Spleen (tissue), 11 donors: ENCODE data around the gene PCBD1. TPM values are rescaled to one million over a fixed set of nuclear protein-coding genes. Genes with fewer than 3 reads are reported as not detected.
A peak's percentile ranks its signal among the peaks of the same experiment; 100 is the strongest.

Experiments used
- DNase-seq: peaks from one replicate; pipeline ENCODE4 v3.0.0-alpha.2; 2020
- H3K27ac ChIP-seq, 8 donors: fragments of 200-600 bp; sonication (generic) in 7 of 8; 1 replicate in 4 of 8; 2 replicates in 4 of 8; pipeline versions ENCODE4 v1.5.0 to v1.8.0; 2016 to 2021; ENCODE audit warnings: inconsistent platforms in 4 of 8, mild to moderate bottlenecking in 4 of 8, moderate library complexity in 1 of 8
- H3K27me3 ChIP-seq, 7 donors: fragments of 200-600 bp; sonication (generic) in 6 of 7; replicated peaks in 1 of 7; 1 replicate in 4 of 7; 2 replicates in 3 of 7; pipeline versions ENCODE4 v1.5.0 to v1.8.0; 2016 to 2021; ENCODE audit warnings: inconsistent platforms in 3 of 7, mild to moderate bottlenecking in 1 of 7
- H3K36me3 ChIP-seq, 6 donors: fragments of 200-600 bp; sonication (generic) in 5 of 6; 1 replicate in 4 of 6; 2 replicates in 2 of 6; pipeline versions ENCODE4 v1.5.0 to v1.8.0; 2016 to 2021; ENCODE audit warnings: inconsistent platforms in 2 of 6
- H3K4me1 ChIP-seq, 6 donors: fragments of 200-600 bp; sonication (generic) in 5 of 6; 1 replicate in 3 of 6; 2 replicates in 3 of 6; pipeline versions ENCODE4 v1.5.0 to v1.8.0; 2016 to 2021; ENCODE audit warnings: inconsistent platforms in 3 of 6
- H3K4me3 ChIP-seq, 8 donors: fragments of 200-600 bp; sonication (generic) in 7 of 8; 1 replicate in 4 of 8; 2 replicates in 4 of 8; pipeline versions ENCODE4 v1.5.0 to v1.8.0; 2016 to 2021; ENCODE audit warnings: inconsistent platforms in 4 of 8, mild to moderate bottlenecking in 4 of 8, moderate library complexity in 2 of 8
- H3K9me3 ChIP-seq, 8 donors: fragments of 200-600 bp; sonication (generic) in 7 of 8; 1 replicate in 4 of 8; 2 replicates in 4 of 8; pipeline versions ENCODE4 v1.5.0 to v1.8.0; 2016 to 2021; ENCODE audit warnings: inconsistent platforms in 4 of 8
- POLR2A ChIP-seq, 3 donors: fragments of 450-650 bp; IDR thresholded peaks; one replicate each; pipeline ENCODE4 v1.5.1; 2017; ENCODE audit warnings: antibody characterized with exemption in 3 of 3, mild to moderate bottlenecking in 1 of 3
- POLR2AphosphoS5 ChIP-seq, 3 donors: sonication (generic); formaldehyde crosslinking; IDR thresholded peaks; one replicate each; pipeline ENCODE4 v1.5.1; 2017; ENCODE audit warnings: antibody characterized with exemption in 3 of 3
- WGBS, 5 donors: extraction: QIAGEN DNeasy Blood & Tissue Kit in 3 of 5; methylation state at CpG; one replicate each; pipeline versions ENCODE4 v1.1.5 to v1.1.7; 2013 to 2018; 5-methylcytosine and 5-hydroxymethylcytosine counted together
- intact Hi-C: fragments of 100-400 bp; cut with DNase I; formaldehyde crosslinking; loops from one replicate; pipeline ENCODE4 v1.15.0; 2023; ENCODE audit warnings: low total_unique reads
- polyA plus RNA-seq, 3 donors: library from polyadenylated mRNA; stranded (reverse); fragments of 200-250 nt; gene quantifications; one replicate each; pipeline ENCODE4 v1.2.1, GENCODE V29; 2013
- total RNA-seq, 7 donors: library from RNA; depleted of rRNA in 3 of 7; stranded (reverse); fragments of >200 nt in 3 of 7; fragmentation: NEBNext Ultra II Directional in 4 of 7; extraction: Animal tissue kit (Norgen Biotek cat#: 25700) in 4 of 7; gene quantifications; one replicate each; pipeline versions ENCODE4 v1.1.0 to v1.2.1, GENCODE V29; 2016 to 2021
- TF ChIP-seq, protein P1 (sequence below), 11 experiments: fragments of 200-600 bp in 7 of 11; fragments of 450-650 bp in 4 of 11; sonication (generic) in 4 of 11; IDR thresholded peaks in 8 of 11; conservative IDR thresholded peaks in 3 of 11; 1 replicate in 7 of 11; 2 replicates in 4 of 11; pipeline versions ENCODE4 v1.4.0 to v1.8.0; 2016 to 2021; ENCODE audit warnings: antibody characterized with exemption in 11 of 11, inconsistent platforms in 4 of 11, mild to moderate bottlenecking in 1 of 11
- donor health status: healthy with polysubstance abuse.
- donor health status: DM: no; HTN: no; CAD: no; lungs with moderate emphysema.
- donor health status: DM: no; HTN: no; CAD: no.
- donor health status: Bipolar disorder and iron deficiency.
- donor health status: healthy.
- donor health status: DM: no; HTN: no; CAD: no.
- donor health status: DM: yes; HTN: yes; CAD: no.

The PCBD1 gene
- total and polyA plus RNA-seq, 10 donors, result 24.5 to 45.6 (median 30.7) TPM

DNA sequence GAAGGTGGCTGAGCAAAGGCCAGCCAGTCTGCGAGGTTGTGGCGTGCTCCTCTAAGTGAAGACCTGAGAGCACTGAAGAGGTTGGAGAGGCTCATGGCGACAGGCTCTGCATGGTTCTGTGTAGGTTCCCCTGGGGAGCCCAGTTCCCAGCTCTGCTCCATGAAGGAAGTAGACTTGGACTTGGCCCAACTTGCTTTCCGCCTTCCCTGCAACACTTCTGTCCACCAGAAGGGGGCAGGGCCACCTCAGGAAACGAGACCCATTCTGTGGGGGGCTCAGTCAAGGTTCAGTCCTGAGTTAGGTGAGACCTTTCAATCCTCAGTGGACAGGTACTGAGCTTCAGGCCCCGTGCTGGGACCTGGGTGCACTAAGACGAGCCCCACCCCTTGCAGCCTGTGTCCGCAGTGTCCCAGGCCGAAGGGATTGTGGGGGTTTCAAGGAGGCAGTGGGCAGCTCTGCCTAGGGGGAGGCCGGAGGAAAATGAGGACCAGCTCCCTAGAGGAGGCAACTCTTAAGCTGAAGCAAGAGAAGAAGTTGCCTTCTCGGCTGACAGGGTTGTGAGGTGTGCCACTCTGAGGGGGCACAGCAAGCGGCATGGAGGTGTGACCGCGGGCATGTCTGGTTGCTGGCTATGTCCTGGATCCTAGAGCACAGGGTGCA is 15.0 kb upstream of the PCBD1 start:
- Histone ChIP-seq H3K4me3 (no peak overlapping the region), H3K9me3 (no peaks in the 10 kb centered on the region), H3K4me1 (peaks cover 0 to 8% (median 2%) of the 10 kb centered on the region in 6 donors), H3K36me3 (no peaks in the 10 kb centered on the region), H3K27ac (no peak overlapping the region), H3K27me3 (peaks cover 0 to 27% (median 0%) of the 10 kb centered on the region in 7 donors)
- DNase-seq, result peak; percentile 64
- 54 to 67% (median 60%) methylated on average over 14 of the region's 14 CpGs for WGBS, 5 donors
- TF ChIP-seq, protein P1, sequence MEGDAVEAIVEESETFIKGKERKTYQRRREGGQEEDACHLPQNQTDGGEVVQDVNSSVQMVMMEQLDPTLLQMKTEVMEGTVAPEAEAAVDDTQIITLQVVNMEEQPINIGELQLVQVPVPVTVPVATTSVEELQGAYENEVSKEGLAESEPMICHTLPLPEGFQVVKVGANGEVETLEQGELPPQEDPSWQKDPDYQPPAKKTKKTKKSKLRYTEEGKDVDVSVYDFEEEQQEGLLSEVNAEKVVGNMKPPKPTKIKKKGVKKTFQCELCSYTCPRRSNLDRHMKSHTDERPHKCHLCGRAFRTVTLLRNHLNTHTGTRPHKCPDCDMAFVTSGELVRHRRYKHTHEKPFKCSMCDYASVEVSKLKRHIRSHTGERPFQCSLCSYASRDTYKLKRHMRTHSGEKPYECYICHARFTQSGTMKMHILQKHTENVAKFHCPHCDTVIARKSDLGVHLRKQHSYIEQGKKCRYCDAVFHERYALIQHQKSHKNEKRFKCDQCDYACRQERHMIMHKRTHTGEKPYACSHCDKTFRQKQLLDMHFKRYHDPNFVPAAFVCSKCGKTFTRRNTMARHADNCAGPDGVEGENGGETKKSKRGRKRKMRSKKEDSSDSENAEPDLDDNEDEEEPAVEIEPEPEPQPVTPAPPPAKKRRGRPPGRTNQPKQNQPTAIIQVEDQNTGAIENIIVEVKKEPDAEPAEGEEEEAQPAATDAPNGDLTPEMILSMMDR (IDR thresholded peaks at IDR 0.05 in 8 of 11, conservative IDR thresholded peaks at IDR 0.05 in 3 of 11), result peak; percentile 32 to 91 (median 79)
- TF ChIP-seq POLR2A (IDR thresholded peaks at IDR 0.05), result no peak
- intact Hi-C loops, result no loop called here

DNA sequence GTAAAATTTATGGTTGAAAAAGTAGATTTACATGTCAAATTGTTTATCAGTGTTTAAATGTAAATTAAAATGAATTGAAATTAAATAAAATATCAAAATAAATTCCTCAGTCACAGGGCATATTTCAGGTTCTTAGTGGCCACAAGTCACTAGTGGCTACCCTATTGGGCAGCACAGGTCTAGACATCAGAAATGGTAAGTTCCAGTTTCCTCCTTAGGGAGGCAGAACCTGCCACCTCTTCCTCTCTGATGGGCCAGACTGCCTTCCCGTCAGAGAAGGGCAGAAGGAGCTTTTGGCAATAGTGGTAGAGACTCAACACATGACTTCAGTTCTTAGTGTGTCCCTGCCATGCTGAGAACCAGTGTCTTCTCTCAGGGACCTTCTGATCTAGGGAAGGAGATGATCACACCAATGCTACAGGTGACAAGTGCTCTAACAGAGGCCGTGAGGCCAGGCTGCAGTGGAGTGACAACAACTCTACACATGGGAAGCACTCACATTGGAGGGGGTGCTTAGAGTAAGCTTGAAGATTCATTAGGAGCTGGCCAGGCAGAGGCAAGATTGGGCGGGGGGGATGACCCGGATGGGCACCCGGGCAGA is 14.4 kb upstream of the PCBD1 start:
- DNase-seq, result no peak
- WGBS, 5 donors, result 65 to 75% (median 70%) methylated on average over 5 of the region's 5 CpGs
- H3K4me1 ChIP-seq, result peaks cover 0 to 8% (median 2%) of the 10 kb centered on the region in 6 donors
- no peak overlapping the region for H3K27ac ChIP-seq
- TF ChIP-seq, protein P1 (IDR thresholded peaks at IDR 0.05 in 8 of 11, conservative IDR thresholded peaks at IDR 0.05 in 3 of 11), result no peak
- TF ChIP-seq POLR2AphosphoS5 (IDR thresholded peaks at IDR 0.05), result no peak
- no peak for TF ChIP-seq POLR2A (IDR thresholded peaks at IDR 0.05)
- H3K9me3 ChIP-seq, result no peaks in the 10 kb centered on the region
- H3K4me3 ChIP-seq, result no peak overlapping the region
- H3K36me3 ChIP-seq, result no peaks in the 10 kb centered on the region
- intact Hi-C loops, result no loop called here
- peaks cover 0 to 27% (median 0%) of the 10 kb centered on the region in 7 donors for H3K27me3 ChIP-seq

GRCh38 chr10:70901276-70901878 is 13.0 kb upstream of the PCBD1 start:
- no peak overlapping the region for H3K4me3 ChIP-seq
- TF ChIP-seq POLR2A (IDR thresholded peaks at IDR 0.05), result no peak
- TF ChIP-seq, protein P1 (IDR thresholded peaks at IDR 0.05 in 8 of 11, conservative IDR thresholded peaks at IDR 0.05 in 3 of 11), result no peak
- TF ChIP-seq POLR2AphosphoS5 (IDR thresholded peaks at IDR 0.05), result no peak
- 88 to 94% (median 92%) methylated on average over 11 to 13 of the region's 13 CpGs for WGBS, 5 donors
- intact Hi-C loops, result no loop called here
- peaks cover 0 to 27% (median 0%) of the 10 kb centered on the region in 7 donors for H3K27me3 ChIP-seq
- H3K36me3 ChIP-seq, result no peaks in the 10 kb centered on the region
- no peak for DNase-seq
- H3K27ac ChIP-seq, result no peak overlapping the region
- peaks cover 0 to 8% (median 2%) of the 10 kb centered on the region in 6 donors for H3K4me1 ChIP-seq
- no peaks in the 10 kb centered on the region for H3K9me3 ChIP-seq

DNA sequence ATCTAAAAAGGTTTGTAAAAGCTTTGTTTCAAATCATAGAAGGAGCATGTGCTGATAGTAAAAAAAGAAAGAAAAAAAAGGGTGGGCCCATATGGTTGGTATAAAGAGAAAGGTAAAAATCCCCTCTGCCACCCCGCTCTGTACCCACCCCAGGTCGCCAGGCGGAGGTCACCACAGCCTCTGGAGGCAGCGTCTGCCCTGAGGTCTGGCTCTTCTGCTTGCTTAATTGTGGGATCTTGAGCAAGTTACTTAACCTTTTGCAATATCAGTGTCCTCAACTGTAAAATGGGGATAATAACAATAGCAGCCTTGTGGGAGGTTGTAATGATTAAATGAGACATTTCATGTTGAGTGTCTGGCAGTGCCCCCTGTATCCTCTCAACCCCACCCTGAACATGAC is 10.7 kb upstream of the PCBD1 start:
- Histone ChIP-seq H3K27ac (no peak overlapping the region), H3K9me3 (no peaks in the 10 kb centered on the region), H3K36me3 (no peaks in the 10 kb centered on the region), H3K4me1 (peaks cover 0 to 8% (median 2%) of the 10 kb centered on the region in 6 donors), H3K27me3 (peaks cover 0 to 15% (median 0%) of the 10 kb centered on the region in 7 donors), H3K4me3 (no peak overlapping the region)
- 50 to 92% (median 68%) methylated on average over 4 of the region's 4 CpGs for WGBS, 5 donors
- intact Hi-C loops, result no loop called here
- no peak for DNase-seq
- TF ChIP-seq, protein P1 (IDR thresholded peaks at IDR 0.05 in 8 of 11, conservative IDR thresholded peaks at IDR 0.05 in 3 of 11), result no peak
- TF ChIP-seq POLR2AphosphoS5 (IDR thresholded peaks at IDR 0.05) (no peak), POLR2A (IDR thresholded peaks at IDR 0.05) (no peak)
